PFSK-1 (cell line): ENCODE measurements around the gene SRRM5.

ENCODE experiments used
- FOXP2 ChIP-seq: optimal IDR thresholded peaks from 2 replicates; pipeline ENCODE3; 2011; ENCODE audit warnings: borderline replicate concordance, control low read depth, inconsistent platforms; ENCODE audit not compliant: insufficient read depth; ENCODE audit errors: extremely low read length, extremely low read depth
- POLR2AphosphoS5 ChIP-seq: IDR thresholded peaks from 2 replicates; pipeline ENCODE4 v1.6.1; 2012; ENCODE audit warnings: low read depth, mild to moderate bottlenecking, control low read depth, low read length, moderate library complexity
- REST ChIP-seq, 2 experiments: IDR thresholded peaks; 2 replicates each; pipeline versions ENCODE4 v1.6.1 to v1.8.0; 2011 to 2012; ENCODE audit warnings: low read depth in 2 of 2, low read length in 2 of 2, control low read depth in 1 of 2, inconsistent platforms in 1 of 2, mild to moderate bottlenecking in 1 of 2, moderate library complexity in 1 of 2; ENCODE audit not compliant: insufficient read depth in 1 of 2
- SIN3A ChIP-seq: IDR thresholded peaks from 2 replicates; pipeline ENCODE4 v1.6.1; 2012; ENCODE audit warnings: mild to moderate bottlenecking, low read length, moderate library complexity, borderline replicate concordance; ENCODE audit not compliant: insufficient read depth
- TAF1 ChIP-seq: IDR thresholded peaks from 2 replicates; pipeline ENCODE4 v1.6.1; 2012; ENCODE audit warnings: low read length, control low read depth, borderline replicate concordance; ENCODE audit not compliant: insufficient read depth

The SRRM5 gene

DNA sequence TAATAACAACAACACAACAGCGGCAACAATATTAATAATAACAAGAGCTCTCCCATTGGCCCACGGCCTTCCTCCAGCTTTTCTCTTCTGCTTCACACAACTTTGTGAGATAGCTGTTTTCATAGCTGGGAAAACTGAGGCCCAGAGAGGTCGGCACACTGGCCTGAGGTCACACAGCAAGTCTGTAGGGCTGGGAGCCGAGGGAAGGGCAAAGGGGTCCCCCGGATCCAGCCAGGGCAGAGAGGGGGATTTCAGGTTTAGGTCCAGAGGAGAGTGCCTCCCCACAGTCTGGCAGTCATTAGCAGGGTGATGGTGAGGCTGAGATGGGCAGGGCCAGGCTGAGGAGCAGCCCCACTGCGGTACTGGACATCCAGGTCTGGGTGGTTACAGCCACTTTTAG, 36.7 kb downstream of the SRRM5 start:
- TF ChIP-seq FOXP2 (no peak), REST (IDR thresholded peaks at IDR 0.05; ENCODE audit: insufficient read depth in 1 of 2, low read depth in 2 of 2, low read length in 2 of 2) (no peak), SIN3A (no peak), TAF1 (no peak), POLR2AphosphoS5 (no peak)

GRCh38 chr19:43649514-43649913, 37.6 kb downstream of the SRRM5 start:
- TF ChIP-seq REST (IDR thresholded peaks at IDR 0.05; ENCODE audit: insufficient read depth in 1 of 2, low read depth in 2 of 2, low read length in 2 of 2) = no peak
- no peak for TF ChIP-seq FOXP2
- TF ChIP-seq SIN3A = no peak
- TF ChIP-seq POLR2AphosphoS5 = no peak
- TF ChIP-seq TAF1 = no peak

GRCh38 chr19:43651758-43652545, 40.1 kb downstream of the SRRM5 start:
- TF ChIP-seq FOXP2 (no peak), SIN3A (no peak), TAF1 (no peak), REST (IDR thresholded peaks at IDR 0.05; ENCODE audit: insufficient read depth in 1 of 2, low read depth in 2 of 2, low read length in 2 of 2) (no peak), POLR2AphosphoS5 (no peak)

GRCh38 chr19:43652546-43652874, 40.6 kb downstream of the SRRM5 start:
- TF ChIP-seq FOXP2 = no peak
- TF ChIP-seq TAF1 = no peak

- TF ChIP-seq FOXP2 (no peak), REST (IDR thresholded peaks at IDR 0.05; ENCODE audit: insufficient read depth in 1 of 2, low read depth in 2 of 2, low read length in 2 of 2) (no peak), SIN3A (no peak), TAF1 (no peak), POLR2AphosphoS5 (no peak)
Measured at GRCh38 chr19:43656436-43656835, 44.5 kb downstream of the SRRM5 start.
